Fibroblast of lung (primary cell): ENCODE measurements around the gene USP6NL.

Experiments used
- EZH2 ChIP-seq: IDR thresholded peaks from 2 replicates; pipeline ENCODE4 v1.5.1; 2012; ENCODE audit warnings: low read length, control low read depth, mild to moderate bottlenecking; ENCODE audit errors: missing control alignments
- TF ChIP-seq, protein P1 (sequence below), 2 donors: IDR thresholded peaks in 1 of 2; conservative IDR thresholded peaks in 1 of 2; 1 replicate in 1 of 2; 2 replicates in 1 of 2; pipeline ENCODE4 v1.5.1; 2011 to 2012; ENCODE audit warnings: low read length in 2 of 2, control low read depth in 1 of 2, inconsistent platforms in 1 of 2, low read depth in 1 of 2, mild to moderate bottlenecking in 1 of 2

DNA sequence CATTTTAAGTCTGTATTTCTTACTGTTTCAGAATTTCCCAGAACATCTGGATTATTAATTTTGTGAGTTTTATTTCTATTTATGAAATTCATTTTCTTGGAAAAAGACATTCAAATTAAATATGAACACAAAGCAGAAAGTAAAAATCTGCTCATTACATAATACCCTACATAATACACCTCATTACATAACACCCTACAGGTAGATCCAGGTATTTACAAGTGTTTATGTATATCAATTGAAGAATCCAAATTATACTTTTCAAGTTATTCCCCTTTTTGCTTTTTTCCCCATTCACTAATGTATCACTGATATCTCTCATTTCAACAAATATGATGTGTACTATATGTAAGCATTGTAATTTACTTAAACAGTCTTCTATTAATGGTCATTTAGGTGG is 129.1 kb downstream of the USP6NL start:
- TF ChIP-seq, protein P1, sequence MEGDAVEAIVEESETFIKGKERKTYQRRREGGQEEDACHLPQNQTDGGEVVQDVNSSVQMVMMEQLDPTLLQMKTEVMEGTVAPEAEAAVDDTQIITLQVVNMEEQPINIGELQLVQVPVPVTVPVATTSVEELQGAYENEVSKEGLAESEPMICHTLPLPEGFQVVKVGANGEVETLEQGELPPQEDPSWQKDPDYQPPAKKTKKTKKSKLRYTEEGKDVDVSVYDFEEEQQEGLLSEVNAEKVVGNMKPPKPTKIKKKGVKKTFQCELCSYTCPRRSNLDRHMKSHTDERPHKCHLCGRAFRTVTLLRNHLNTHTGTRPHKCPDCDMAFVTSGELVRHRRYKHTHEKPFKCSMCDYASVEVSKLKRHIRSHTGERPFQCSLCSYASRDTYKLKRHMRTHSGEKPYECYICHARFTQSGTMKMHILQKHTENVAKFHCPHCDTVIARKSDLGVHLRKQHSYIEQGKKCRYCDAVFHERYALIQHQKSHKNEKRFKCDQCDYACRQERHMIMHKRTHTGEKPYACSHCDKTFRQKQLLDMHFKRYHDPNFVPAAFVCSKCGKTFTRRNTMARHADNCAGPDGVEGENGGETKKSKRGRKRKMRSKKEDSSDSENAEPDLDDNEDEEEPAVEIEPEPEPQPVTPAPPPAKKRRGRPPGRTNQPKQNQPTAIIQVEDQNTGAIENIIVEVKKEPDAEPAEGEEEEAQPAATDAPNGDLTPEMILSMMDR (conservative IDR thresholded peaks at IDR 0.05 in 1 of 2, IDR thresholded peaks at IDR 0.05 in 1 of 2; ENCODE audit: low read depth in 1 of 2, low read length in 2 of 2) = no peak
- no peak for TF ChIP-seq EZH2
